NCI-H1436 (cell line): ENCODE measurements around the gene TUBB4A.

Experiments used
- DNase-seq: peaks from one replicate; lab custom pipeline; 2025; lab: John Stamatoyannopoulos, UW

TUBB4A gene

GRCh38 chr19:6466526-6467248, 35.4 kb downstream of the TUBB4A start:
- no peak for DNase-seq

- no peak for DNase-seq
Observed at GRCh38 chr19:6465663-6466062, 36.4 kb downstream of the TUBB4A start.

GRCh38 chr19:6465006-6465405, 37.1 kb downstream of the TUBB4A start:
- no peak for DNase-seq

GRCh38 chr19:6464070-6464873, 37.8 kb downstream of the TUBB4A start, which contains the start of gene CRB3:
TSS of gene CRB3 (plus strand) at chr19:6464271. CDS start at chr19:6464702, 431 bp downstream.
- DNase-seq = peak; percentile 78

GRCh38 chr19:6460099-6460884, 41.8 kb downstream of the TUBB4A start:
- DNase-seq = peak; percentile 96

GRCh38 chr19:6459262-6460098, 42.6 kb downstream of the TUBB4A start, which contains the start of gene SLC25A23:
TSS of gene SLC25A23 (minus strand) at chr19:6459792. CDS start at chr19:6459628, 164 bp downstream.
- DNase-seq = peak; percentile 66

GRCh38 chr19:6458695-6459261, 43.3 kb downstream of the TUBB4A start:
- DNase-seq = no peak

- DNase-seq = no peak
Observed at GRCh38 chr19:6457958-6458694, 44.0 kb downstream of the TUBB4A start.

GRCh38 chr19:6455924-6456323, 46.2 kb downstream of the TUBB4A start:
- no peak for DNase-seq

- DNase-seq = no peak
Observed at GRCh38 chr19:6453951-6454565, 48.1 kb downstream of the TUBB4A start.

GRCh38 chr19:6452899-6453298, 49.2 kb downstream of the TUBB4A start:
- no peak for DNase-seq

- DNase-seq = no peak
Observed at GRCh38 chr19:6452223-6452614, 49.9 kb downstream of the TUBB4A start.

GRCh38 chr19:6451583-6452222, 50.4 kb downstream of the TUBB4A start:
- no peak for DNase-seq

- DNase-seq = no peak
Observed at GRCh38 chr19:6450166-6450565, 51.9 kb downstream of the TUBB4A start.

GRCh38 chr19:6448045-6448444, 54.1 kb downstream of the TUBB4A start:
- no peak for DNase-seq

- DNase-seq = no peak
Observed at GRCh38 chr19:6446452-6446851, 55.7 kb downstream of the TUBB4A start.
